Ishikawa (cell line): ENCODE data around the gene SLC22A15.

ENCODE experiments used
- CEBPB ChIP-seq: IDR thresholded peaks from 2 replicates; pipeline ENCODE4 v1.6.1; 2012
- CREB1 ChIP-seq: IDR thresholded peaks from 2 replicates; pipeline ENCODE4 v1.6.1; 2012; ENCODE audit warnings: low read depth
- EGR1 ChIP-seq: IDR thresholded peaks from 2 replicates; pipeline ENCODE4 v1.6.1; 2012
- EP300 ChIP-seq: IDR thresholded peaks from 2 replicates; pipeline ENCODE4 v1.6.1; 2012; ENCODE audit warnings: borderline replicate concordance
- FOXM1 ChIP-seq: IDR thresholded peaks from 2 replicates; pipeline ENCODE4 v1.6.1; 2012; ENCODE audit warnings: low read depth, borderline replicate concordance
- NFIC ChIP-seq: IDR thresholded peaks from 2 replicates; pipeline ENCODE4 v1.6.1; 2012
- RAD21 ChIP-seq: IDR thresholded peaks from 2 replicates; pipeline ENCODE4 v1.6.1; 2012; ENCODE audit warnings: low read depth
- REST ChIP-seq: IDR thresholded peaks from 2 replicates; pipeline ENCODE4 v1.6.1; 2012; ENCODE audit warnings: low read depth, mild to moderate bottlenecking
- TAF1 ChIP-seq: IDR thresholded peaks from 2 replicates; pipeline ENCODE4 v1.6.1; 2012; ENCODE audit warnings: low read depth, mild to moderate bottlenecking
- TCF12 ChIP-seq: IDR thresholded peaks from 2 replicates; pipeline ENCODE4 v1.6.1; 2012; ENCODE audit warnings: low read depth
- TEAD4 ChIP-seq: IDR thresholded peaks from 2 replicates; pipeline ENCODE4 v1.6.1; 2012
- USF1 ChIP-seq: IDR thresholded peaks from 2 replicates; pipeline ENCODE4 v1.6.1; 2012
- YY1 ChIP-seq: IDR thresholded peaks from 2 replicates; pipeline ENCODE4 v1.6.1; 2012; ENCODE audit warnings: low read depth
- ZBTB7A ChIP-seq: IDR thresholded peaks from 2 replicates; pipeline ENCODE4 v1.6.1; 2012; ENCODE audit warnings: low read depth
- TF ChIP-seq, protein P1 (sequence below): IDR thresholded peaks from 2 replicates; pipeline ENCODE4 v1.6.1; 2012

SLC22A15 gene

GRCh38 chr1:115976062-115976920, at the start of gene SLC22A15:
Gene SLC22A15 (plus strand): TSS chr1:115976513. CDS start chr1:115976628, 115 bp downstream.
- TF ChIP-seq ZBTB7A = peak; percentile 46; the same call in 1 of the 2 replicates
- no peak for TF ChIP-seq EGR1
- TF ChIP-seq USF1 = no peak
- TF ChIP-seq EP300 = no peak
- TF ChIP-seq REST = no peak
- no peak for TF ChIP-seq RAD21
- TF ChIP-seq YY1 = 0 out of 2 replicates have a peak, but pooled peaks have one; percentile 38
- no peak for TF ChIP-seq CREB1
- no peak for TF ChIP-seq TEAD4
- no peak for TF ChIP-seq TAF1
- TF ChIP-seq FOXM1 = no peak
- TF ChIP-seq TCF12 = no peak
- TF ChIP-seq, protein P1, sequence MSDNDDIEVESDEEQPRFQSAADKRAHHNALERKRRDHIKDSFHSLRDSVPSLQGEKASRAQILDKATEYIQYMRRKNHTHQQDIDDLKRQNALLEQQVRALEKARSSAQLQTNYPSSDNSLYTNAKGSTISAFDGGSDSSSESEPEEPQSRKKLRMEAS = no peak

- no peak for TF ChIP-seq CEBPB
- no peak for TF ChIP-seq TAF1
- TF ChIP-seq RAD21 = no peak
- no peak for TF ChIP-seq USF1
- TF ChIP-seq REST = no peak
- TF ChIP-seq EP300 = no peak
- no peak for TF ChIP-seq YY1
- no peak for TF ChIP-seq NFIC
- TF ChIP-seq, protein P1 = no peak
- TF ChIP-seq ZBTB7A = no peak
- no peak for TF ChIP-seq EGR1
- TF ChIP-seq TEAD4 = no peak
- no peak for TF ChIP-seq TCF12
These were observed 48.3 kb upstream of the SLC22A15 start for GRCh38 chr1:115927971-115928370.

DNA sequence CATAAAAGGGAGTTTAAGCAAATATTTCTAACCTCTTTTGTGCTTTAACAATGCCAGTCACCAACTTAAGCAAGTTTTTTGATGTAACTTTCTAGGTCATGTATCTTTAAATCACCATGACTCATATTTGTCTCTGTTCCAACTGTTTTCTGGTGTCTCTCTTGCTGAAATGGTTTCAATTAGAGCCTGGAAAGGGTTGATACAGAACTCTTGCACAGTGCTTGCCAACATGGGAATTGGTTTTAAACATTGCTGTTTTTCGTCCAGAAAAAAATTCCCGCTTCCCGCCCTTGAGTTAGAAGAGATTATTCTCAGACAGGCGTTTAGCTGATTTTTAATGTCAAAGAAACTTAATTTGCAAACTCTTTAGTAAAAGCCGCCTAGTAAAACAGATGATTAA, 46.4 kb upstream of the SLC22A15 start:
- TF ChIP-seq REST (no peak), RAD21 (no peak), CEBPB (no peak), ZBTB7A (no peak), TEAD4 (no peak), TCF12 (no peak), EGR1 (no peak), YY1 (no peak), USF1 (no peak), TAF1 (no peak), NFIC (no peak), FOXM1 (no peak), CREB1 (no peak), EP300 (no peak)
- TF ChIP-seq, protein P1 = no peak
